Fibroblast of the aortic adventitia (primary cell): ENCODE results near the gene SLC26A4. TPM values are rescaled to one million over a fixed set of nuclear protein-coding genes. Genes with fewer than 3 reads are reported as not detected.

Experiments used
- DNase-seq: peaks from one replicate; pipeline ENCODE4 v3.0.0-alpha.2; 2010; ENCODE audit warnings: low read depth
- H3K4me3 ChIP-seq: 2 replicates; pipeline ENCODE4 v1.5.1; 2011; ENCODE audit warnings: low read depth, mild to moderate bottlenecking, control low read depth, low read length, moderate library complexity
- total RNA-seq: library from RNA; depleted of rRNA; stranded (reverse); fragments of >200 nt; gene quantifications from 2 replicates; pipeline ENCODE4 v1.2.3, GENCODE V29; 2012; ENCODE audit warnings: low replicate concordance
- TF ChIP-seq, protein P1 (sequence below): IDR thresholded peaks from 2 replicates; pipeline ENCODE4 v1.5.1; 2011; ENCODE audit warnings: mild to moderate bottlenecking, low read length, control low read depth, inconsistent platforms; ENCODE audit not compliant: insufficient read depth

Gene SLC26A4
- total RNA-seq, 1 donor, result 1.8 TPM

DNA sequence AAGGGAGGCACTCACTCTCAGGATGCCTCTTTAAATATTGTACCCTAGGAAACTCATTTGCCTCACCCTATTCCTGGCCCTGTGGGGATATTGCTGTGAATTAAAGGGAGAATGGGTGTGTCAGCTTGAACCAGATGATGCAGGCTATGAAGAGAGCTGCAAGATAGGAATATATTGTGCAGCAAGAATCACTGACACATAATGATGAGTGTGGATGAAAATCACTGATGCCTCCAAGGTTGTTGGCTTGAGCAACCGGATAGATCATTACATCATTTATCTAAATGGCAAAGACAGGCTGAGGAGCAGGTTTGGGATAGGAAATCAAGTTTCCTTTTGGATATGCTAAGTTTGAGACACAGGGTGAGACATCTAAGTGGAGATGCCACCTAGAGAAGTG is 6.2 kb downstream of the SLC26A4 start:
- no peak overlapping the region for H3K4me3 ChIP-seq
- TF ChIP-seq, protein P1, sequence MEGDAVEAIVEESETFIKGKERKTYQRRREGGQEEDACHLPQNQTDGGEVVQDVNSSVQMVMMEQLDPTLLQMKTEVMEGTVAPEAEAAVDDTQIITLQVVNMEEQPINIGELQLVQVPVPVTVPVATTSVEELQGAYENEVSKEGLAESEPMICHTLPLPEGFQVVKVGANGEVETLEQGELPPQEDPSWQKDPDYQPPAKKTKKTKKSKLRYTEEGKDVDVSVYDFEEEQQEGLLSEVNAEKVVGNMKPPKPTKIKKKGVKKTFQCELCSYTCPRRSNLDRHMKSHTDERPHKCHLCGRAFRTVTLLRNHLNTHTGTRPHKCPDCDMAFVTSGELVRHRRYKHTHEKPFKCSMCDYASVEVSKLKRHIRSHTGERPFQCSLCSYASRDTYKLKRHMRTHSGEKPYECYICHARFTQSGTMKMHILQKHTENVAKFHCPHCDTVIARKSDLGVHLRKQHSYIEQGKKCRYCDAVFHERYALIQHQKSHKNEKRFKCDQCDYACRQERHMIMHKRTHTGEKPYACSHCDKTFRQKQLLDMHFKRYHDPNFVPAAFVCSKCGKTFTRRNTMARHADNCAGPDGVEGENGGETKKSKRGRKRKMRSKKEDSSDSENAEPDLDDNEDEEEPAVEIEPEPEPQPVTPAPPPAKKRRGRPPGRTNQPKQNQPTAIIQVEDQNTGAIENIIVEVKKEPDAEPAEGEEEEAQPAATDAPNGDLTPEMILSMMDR, result no peak
- peak; percentile 39 for DNase-seq

DNA sequence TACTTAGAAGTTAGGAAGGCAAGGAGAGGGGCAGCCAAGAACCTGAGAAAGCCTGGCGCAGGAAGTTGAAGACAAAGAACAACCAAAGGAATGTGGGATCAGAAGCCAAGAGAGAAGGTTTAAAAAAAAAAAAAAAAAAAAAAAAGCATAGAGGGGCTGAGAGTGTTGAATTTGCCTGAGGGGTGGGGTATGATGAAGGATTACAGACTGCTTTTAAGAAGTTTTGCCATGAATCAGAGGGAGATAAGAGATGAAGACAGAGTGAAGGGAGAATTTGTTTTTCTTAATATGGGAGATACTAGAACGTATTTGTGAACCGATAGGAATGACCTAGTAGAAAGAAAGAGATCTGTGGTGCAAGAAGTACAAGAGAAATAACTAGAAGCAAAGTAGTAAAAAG is 6.7 kb downstream of the SLC26A4 start:
- TF ChIP-seq, protein P1, result no peak
- peak; percentile 77 for DNase-seq
- no peak overlapping the region for H3K4me3 ChIP-seq

DNA sequence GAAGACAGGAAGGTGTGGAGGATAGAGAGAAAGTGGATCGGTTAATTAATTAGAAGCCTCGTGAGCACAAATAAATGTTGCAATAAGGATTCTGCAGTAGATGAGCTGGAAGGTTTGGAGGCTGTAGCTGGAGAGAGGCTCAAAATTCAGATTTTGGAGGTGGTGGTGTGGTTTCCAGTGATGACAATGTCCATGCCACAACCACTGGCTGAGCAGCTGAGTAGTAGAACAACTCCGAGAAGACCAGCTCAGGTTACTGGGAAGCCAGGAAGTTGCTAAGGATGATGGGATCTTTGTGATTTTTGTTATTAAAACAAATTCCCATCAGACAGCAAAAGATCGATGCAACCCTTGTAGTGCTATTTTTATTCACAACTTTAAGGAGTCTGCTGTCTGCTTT is 7.7 kb downstream of the SLC26A4 start:
- TF ChIP-seq, protein P1, result no peak
- DNase-seq, result no peak
- H3K4me3 ChIP-seq, result no peak overlapping the region

DNA sequence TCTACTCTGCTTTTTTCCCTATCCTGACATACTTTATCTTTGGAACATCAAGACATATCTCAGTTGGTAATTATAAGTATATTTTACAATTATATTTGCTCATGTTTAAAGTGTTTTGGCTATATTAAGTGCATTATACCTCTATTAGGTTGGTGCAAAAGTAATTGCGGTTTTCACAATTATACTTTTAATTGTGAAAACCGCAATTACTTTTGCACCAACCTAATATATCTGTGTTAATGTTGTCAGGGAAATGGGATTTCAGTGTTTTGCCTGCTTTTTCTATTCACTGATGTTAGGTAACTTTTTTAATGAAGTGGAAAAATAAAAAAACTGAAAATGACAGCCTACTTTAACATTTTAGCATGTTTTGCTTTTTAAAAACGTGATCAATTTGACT is 11.6 kb downstream of the SLC26A4 start:
- DNase-seq, result no peak
- TF ChIP-seq, protein P1, result no peak
- H3K4me3 ChIP-seq, result no peak overlapping the region

DNA sequence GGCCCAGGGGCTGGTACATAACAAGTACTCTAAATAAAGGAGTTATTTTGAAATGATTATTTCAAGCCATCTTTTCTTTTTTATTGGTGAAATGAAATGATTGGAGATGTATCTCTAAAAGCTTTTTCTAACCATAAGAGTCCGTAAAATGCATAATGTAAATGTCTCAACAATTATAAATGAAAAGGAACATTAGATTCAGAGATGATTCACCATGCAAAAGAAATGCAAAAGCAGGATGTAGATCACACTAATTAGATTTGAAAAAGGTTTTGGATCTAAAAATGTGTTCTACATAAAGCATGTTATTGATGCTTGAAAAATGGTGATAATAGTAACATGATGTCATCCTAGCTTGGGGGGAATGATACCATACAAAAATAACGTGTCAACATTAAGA is 15.6 kb downstream of the SLC26A4 start:
- no peak for DNase-seq
- TF ChIP-seq, protein P1, result no peak
- H3K4me3 ChIP-seq, result no peak overlapping the region

DNA sequence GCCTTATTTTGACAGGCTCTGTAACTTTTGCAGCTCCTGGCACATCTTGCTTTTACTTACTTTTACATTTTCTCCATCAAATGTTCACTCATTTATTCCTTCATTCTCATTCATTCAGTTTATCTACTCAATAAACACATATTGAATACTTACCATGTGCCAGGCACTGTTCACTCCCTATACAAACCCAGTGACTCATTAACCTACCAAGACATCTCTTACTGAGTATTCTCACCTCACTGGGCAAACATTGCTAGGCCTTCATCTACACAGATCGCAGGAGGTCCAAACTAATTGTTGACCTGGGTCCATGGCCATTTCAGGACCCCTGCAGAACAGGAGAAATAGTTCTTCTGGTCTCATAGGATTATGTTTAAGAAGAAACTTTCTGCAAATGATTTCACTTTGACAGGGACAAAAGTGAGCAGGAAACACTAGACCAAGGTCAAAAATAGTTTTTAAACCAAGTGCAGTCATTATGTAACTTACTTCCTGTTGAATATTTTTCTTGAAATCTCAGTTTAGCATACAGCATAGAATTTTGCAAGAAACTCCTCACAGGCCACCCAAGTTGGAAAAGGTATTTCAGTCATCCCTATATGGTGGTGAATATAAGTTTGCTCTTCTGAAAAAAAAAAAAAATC is 17.6 kb downstream of the SLC26A4 start:
- DNase-seq, result no peak
- TF ChIP-seq, protein P1, result no peak
- no peak overlapping the region for H3K4me3 ChIP-seq

DNA sequence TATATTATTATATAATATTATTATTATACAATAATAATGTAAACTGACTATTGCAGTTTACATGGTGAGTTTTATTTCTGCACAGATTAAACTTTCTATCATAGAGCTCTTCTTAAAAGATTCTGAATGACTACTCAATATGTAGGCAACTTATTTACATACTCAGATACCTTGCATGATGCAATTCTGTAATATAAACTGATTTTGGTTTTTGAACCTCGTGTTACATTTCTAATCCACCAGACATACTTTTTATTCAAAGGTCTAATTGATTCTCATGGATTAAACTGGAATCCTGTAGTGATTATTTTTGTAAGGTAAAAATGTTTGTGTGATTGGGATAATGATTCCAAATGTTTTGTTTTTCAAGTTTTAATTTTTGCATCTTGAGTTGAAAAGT is 19.9 kb downstream of the SLC26A4 start:
- H3K4me3 ChIP-seq, result no peak overlapping the region
- TF ChIP-seq, protein P1, result no peak
- no peak for DNase-seq
